OCI-LY3 (cell line): Measurements from ENCODE around the gene MYCBP2.
"Not testable (repeated sequence)": the region's sequence is repeated elsewhere in the genome, so short reads cannot be mapped to it uniquely, and the experiment has no call there.

Source experiments
- H2AFZ ChIP-seq: fragments of 200-600, 300-600 bp; shearing (Covaris generic); 2 replicates; pipeline ENCODE4 v1.6.0; 2014; ENCODE audit warnings: antibody characterized with exemption, low read depth, low read length
- H3K27ac ChIP-seq: fragments of 200-600, 300-600 bp; sonication (generic); 2 replicates; pipeline ENCODE4 v1.5.1; 2014; ENCODE audit warnings: mild to moderate bottlenecking, low read length, moderate library complexity, mixed read lengths
- H3K27me3 ChIP-seq: fragments of 200-600, 300-600 bp; sonication (generic); 2 replicates; pipeline ENCODE4 v1.6.1; 2014; ENCODE audit warnings: low read depth, low read length, mixed read lengths
- H3K36me3 ChIP-seq: fragments of 200-600, 300-600 bp; sonication (generic); replicated peaks from 2 replicates; pipeline ENCODE3; 2014; ENCODE audit warnings: low read depth, low read length, mixed read lengths
- H3K4me1 ChIP-seq: fragments of 300-600, 200-600 bp; sonication (generic); 2 replicates; pipeline ENCODE4 v1.6.1; 2014; ENCODE audit warnings: low read length, mixed read lengths
- H3K4me2 ChIP-seq: fragments of 200-600, 300-600 bp; sonication (generic); 2 replicates; pipeline ENCODE4 v1.6.1; 2014; ENCODE audit warnings: low read length, mixed read lengths
- H3K4me3 ChIP-seq: fragments of 300-600, 200-600 bp; sonication (generic); 2 replicates; pipeline ENCODE4 v1.5.1; 2014; ENCODE audit warnings: antibody characterized with exemption, mild to moderate bottlenecking, low read length, moderate library complexity
- H3K79me2 ChIP-seq: fragments of 300-600, 200-600 bp; shearing (Covaris generic); 2 replicates; pipeline ENCODE4 v1.6.1; 2014; ENCODE audit warnings: mild to moderate bottlenecking, low read length, mixed read lengths
- H3K9ac ChIP-seq: fragments of 300-600, 200-600 bp; shearing (Covaris generic); 2 replicates; pipeline ENCODE4 v1.6.0; 2014; ENCODE audit warnings: mild to moderate bottlenecking, low read length, moderate library complexity
- H3K9me3 ChIP-seq: fragments of 200-600, 300-600 bp; shearing (Covaris generic); 2 replicates; pipeline ENCODE4 v1.6.1; 2014; ENCODE audit warnings: low read length, mixed read lengths; ENCODE audit not compliant: insufficient read depth
- H4K20me1 ChIP-seq: fragments of 200-600, 300-600 bp; sonication (generic); 2 replicates; pipeline ENCODE4 v1.6.1; 2016; ENCODE audit warnings: low read length, mixed read lengths; ENCODE audit not compliant: insufficient read depth
- CTCF ChIP-seq: fragments of 200-600, 300-600 bp; sonication (generic); IDR thresholded peaks from 2 replicates; pipeline ENCODE4 v1.5.1; 2014; ENCODE audit warnings: antibody characterized with exemption, low read length, low read depth
- EZH2phosphoT487 ChIP-seq: fragments of 200-600 bp; shearing (Covaris generic); IDR thresholded peaks from 2 replicates; pipeline ENCODE4 v1.6.1; 2018; ENCODE audit warnings: antibody characterized with exemption, mixed run types, low read depth

Gene MYCBP2

GRCh38 chr13:77291774-77292173, 35.1 kb downstream of the MYCBP2 start:
- Histone ChIP-seq H3K4me2 (0 out of 2 replicates have a peak overlapping the region, but pooled peaks have one; percentile 49), H3K9me3 (no peaks in the 10 kb centered on the region), H2AFZ (no peak overlapping the region), H3K4me3 (no peak overlapping the region), H3K4me1 (peaks cover 30% of the 10 kb centered on the region), H3K79me2 (peaks cover 24% of the 10 kb centered on the region), H3K27me3 (no peaks in the 10 kb centered on the region), H3K27ac (no peak overlapping the region), H3K9ac (no peak overlapping the region), H4K20me1 (peaks cover 14% of the 10 kb centered on the region), H3K36me3 (peaks cover 55% of the 10 kb centered on the region)
- TF ChIP-seq CTCF = no peak

- peaks cover 48% of the 10 kb centered on the region for H3K36me3 ChIP-seq
- no peak for TF ChIP-seq EZH2phosphoT487
- no peak for TF ChIP-seq CTCF
- no peak overlapping the region for H3K4me3 ChIP-seq
- no peaks in the 10 kb centered on the region for H3K9me3 ChIP-seq
- no peaks in the 10 kb centered on the region for H3K27me3 ChIP-seq
- no peak overlapping the region for H3K27ac ChIP-seq
- no peak overlapping the region for H2AFZ ChIP-seq
- H3K79me2 ChIP-seq = peaks cover 22% of the 10 kb centered on the region
- peaks cover 13% of the 10 kb centered on the region for H4K20me1 ChIP-seq
- H3K4me2 ChIP-seq = no peak overlapping the region
- no peak overlapping the region for H3K9ac ChIP-seq
- H3K4me1 ChIP-seq = peaks cover 20% of the 10 kb centered on the region
Measured at GRCh38 chr13:77290342-77290741, 36.6 kb downstream of the MYCBP2 start.

- peaks cover 20% of the 10 kb centered on the region for H3K4me1 ChIP-seq
- H3K27ac ChIP-seq = no peak overlapping the region
- no peak for TF ChIP-seq EZH2phosphoT487
- no peak for TF ChIP-seq CTCF
- H3K79me2 ChIP-seq = peaks cover 22% of the 10 kb centered on the region
- H3K36me3 ChIP-seq = peaks cover 52% of the 10 kb centered on the region
- no peaks in the 10 kb centered on the region for H3K9me3 ChIP-seq
- no peak overlapping the region for H2AFZ ChIP-seq
- peaks cover 13% of the 10 kb centered on the region for H4K20me1 ChIP-seq
- H3K27me3 ChIP-seq = no peaks in the 10 kb centered on the region
- H3K9ac ChIP-seq = no peak overlapping the region
- no peak overlapping the region for H3K4me3 ChIP-seq
- no peak overlapping the region for H3K4me2 ChIP-seq
Measured at GRCh38 chr13:77289851-77290250, 37.0 kb downstream of the MYCBP2 start.

- Histone ChIP-seq H3K79me2 (peaks cover 19% of the 10 kb centered on the region), H3K36me3 (peaks cover 45% of the 10 kb centered on the region)
- not testable (repeated sequence) for H4K20me1 ChIP-seq, H3K27ac ChIP-seq, H3K27me3 ChIP-seq, H2AFZ ChIP-seq, H3K4me3 ChIP-seq, H3K9me3 ChIP-seq, H3K9ac ChIP-seq, H3K4me2 ChIP-seq, H3K4me1 ChIP-seq
Measured at GRCh38 chr13:77285632-77286031, 41.3 kb downstream of the MYCBP2 start.

- TF ChIP-seq CTCF = no peak
- no peak for TF ChIP-seq EZH2phosphoT487
- Histone ChIP-seq H3K4me1 (no peaks in the 10 kb centered on the region), H2AFZ (no peak overlapping the region), H3K9ac (no peak overlapping the region), H3K27me3 (no peaks in the 10 kb centered on the region), H3K79me2 (peaks cover 13% of the 10 kb centered on the region; the same call in 1 of the 2 replicates), H3K4me3 (no peak overlapping the region), H3K9me3 (no peaks in the 10 kb centered on the region), H3K27ac (no peak overlapping the region), H3K4me2 (no peak overlapping the region), H4K20me1 (peaks cover 4% of the 10 kb centered on the region; the same call in 1 of the 2 replicates), H3K36me3 (peaks cover 39% of the 10 kb centered on the region)
Measured at GRCh38 chr13:77285098-77285497, 41.8 kb downstream of the MYCBP2 start.
